ENCODE results near the gene SMG6. TPM values are rescaled to one million over a fixed set of nuclear protein-coding genes. Genes with fewer than 3 reads are reported as not detected.

Gene SMG6
- total and polyA plus RNA-seq, 2 of the 13 experiments (the other 11 are each of a cell fraction or from before 2014, with no cell fraction given) = 4.6 to 14.6 TPM

DNA sequence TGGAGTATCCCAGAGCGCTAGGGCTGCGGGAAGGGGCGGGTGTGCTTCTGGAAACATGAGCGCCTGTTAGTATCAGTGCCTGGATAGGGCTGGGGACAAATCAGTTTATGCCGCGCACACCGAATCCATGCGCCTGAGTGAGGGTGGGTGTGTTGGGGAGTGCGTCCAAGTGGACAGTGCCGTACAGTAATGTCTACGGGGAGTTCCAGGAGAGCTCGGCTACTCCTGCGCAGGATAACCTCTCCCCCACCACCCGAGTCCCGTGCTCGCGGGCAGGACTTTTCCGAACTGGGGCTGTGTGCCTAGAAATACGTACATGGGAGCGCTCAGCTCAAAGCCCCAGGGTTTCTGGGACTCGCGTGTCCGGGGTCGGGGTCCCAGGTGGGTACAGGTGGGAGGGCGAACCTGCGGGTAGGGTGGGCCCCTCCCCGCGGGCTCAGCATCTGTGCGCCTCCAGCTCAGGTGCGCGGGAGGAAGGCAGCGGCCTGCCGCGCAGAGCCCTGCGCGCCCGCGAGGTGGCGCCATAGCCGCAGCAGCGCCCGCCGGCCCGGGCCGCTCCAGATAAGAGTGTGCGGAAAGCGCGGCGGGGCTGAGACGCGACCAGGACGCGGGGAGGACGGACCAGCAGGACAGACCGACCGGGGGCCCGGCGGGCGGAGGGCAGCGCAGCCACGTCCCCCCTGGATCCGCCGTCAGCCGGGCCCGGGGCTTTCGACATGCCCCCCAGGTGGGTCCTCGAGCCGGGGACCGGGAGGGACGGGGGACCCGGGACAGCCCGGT, 248.9 kb downstream of the SMG6 start, which contains the start of gene HIC1 (continued):
- TF ChIP-seq, protein P1, sequence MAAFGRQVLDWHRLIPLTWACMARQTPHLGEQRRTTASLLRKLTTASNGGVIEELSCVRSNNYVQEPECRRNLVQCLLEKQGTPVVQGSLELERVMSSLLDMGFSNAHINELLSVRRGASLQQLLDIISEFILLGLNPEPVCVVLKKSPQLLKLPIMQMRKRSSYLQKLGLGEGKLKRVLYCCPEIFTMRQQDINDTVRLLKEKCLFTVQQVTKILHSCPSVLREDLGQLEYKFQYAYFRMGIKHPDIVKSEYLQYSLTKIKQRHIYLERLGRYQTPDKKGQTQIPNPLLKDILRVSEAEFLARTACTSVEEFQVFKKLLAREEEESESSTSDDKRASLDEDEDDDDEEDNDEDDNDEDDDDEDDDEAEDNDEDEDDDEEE (CRISPR knock-in tag; IDR thresholded peaks at IDR 0.05) = 0 out of 2 replicates have a peak, but pooled peaks have one; percentile 20
- TF ChIP-seq KMT2A (CRISPR knock-in tag; IDR thresholded peaks at IDR 0.05) (peak; percentile 42; the same call in 1 of the 2 replicates), ZNF430 (CRISPR knock-in tag; IDR thresholded peaks at IDR 0.05) (0 out of 2 replicates have a peak, but pooled peaks have one; percentile 21), ZSCAN22 (CRISPR knock-in tag; IDR thresholded peaks at IDR 0.05) (0 out of 2 replicates have a peak, but pooled peaks have one; percentile 40), GTF3A (CRISPR knock-in tag; conservative IDR thresholded peaks at IDR 0.05) (0 out of 2 replicates have a peak, but pooled peaks have one; percentile 34), STAG1 (CRISPR knock-in tag; IDR thresholded peaks at IDR 0.05) (peak; percentile 89), ATF1 (CRISPR knock-in tag; IDR thresholded peaks at IDR 0.05) (no peak), SMYD3 (CRISPR knock-in tag; IDR thresholded peaks at IDR 0.05) (no peak), ZSCAN20 (CRISPR knock-in tag; IDR thresholded peaks at IDR 0.05; ENCODE audit: borderline replicate concordance) (no peak), ZNF761 (CRISPR knock-in tag; conservative IDR thresholded peaks at IDR 0.05) (no peak), PHB2 (IDR thresholded peaks at IDR 0.05; ENCODE audit: partially characterized antibody) (no peak), ZNF143 (CRISPR knock-in tag; IDR thresholded peaks at IDR 0.05) (no peak), YEATS4 (CRISPR knock-in tag; IDR thresholded peaks at IDR 0.05; ENCODE audit: borderline replicate concordance) (no peak; the same call in 1 of the 2 replicates), ZNF382 (CRISPR knock-in tag; IDR thresholded peaks at IDR 0.05; ENCODE audit: borderline replicate concordance) (no peak), POLR2A (IDR thresholded peaks at IDR 0.05; ENCODE audit: insufficient read depth in 1 of 2, low read depth in 2 of 2, low read length in 2 of 2) (no peak), ZSCAN30 (CRISPR knock-in tag; IDR thresholded peaks at IDR 0.05) (no peak), NONO (IDR thresholded peaks at IDR 0.05) (no peak), NONO (CRISPR knock-in tag; conservative IDR thresholded peaks at IDR 0.05) (peak; percentile 65; the same call in 1 of the 2 replicates)
- TF ChIP-seq, protein P2, sequence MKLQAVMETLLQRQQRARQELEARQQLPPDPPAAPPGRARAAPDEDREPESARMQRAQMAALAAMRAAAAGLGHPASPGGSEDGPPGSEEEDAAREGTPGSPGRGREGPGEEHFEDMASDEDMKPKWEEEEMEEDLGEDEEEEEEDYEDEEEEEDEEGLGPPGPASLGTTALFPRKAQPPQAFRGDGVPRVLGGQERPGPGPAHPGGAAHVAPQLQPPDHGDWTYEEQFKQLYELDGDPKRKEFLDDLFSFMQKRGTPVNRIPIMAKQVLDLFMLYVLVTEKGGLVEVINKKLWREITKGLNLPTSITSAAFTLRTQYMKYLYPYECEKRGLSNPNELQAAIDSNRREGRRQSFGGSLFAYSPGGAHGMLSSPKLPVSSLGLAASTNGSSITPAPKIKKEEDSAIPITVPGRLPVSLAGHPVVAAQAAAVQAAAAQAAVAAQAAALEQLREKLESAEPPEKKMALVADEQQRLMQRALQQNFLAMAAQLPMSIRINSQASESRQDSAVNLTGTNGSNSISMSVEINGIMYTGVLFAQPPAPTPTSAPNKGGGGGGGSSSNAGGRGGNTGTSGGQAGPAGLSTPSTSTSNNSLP (IDR thresholded peaks at IDR 0.05; ENCODE audit: low read depth, low read length) = no peak
- TF ChIP-seq, protein P3, sequence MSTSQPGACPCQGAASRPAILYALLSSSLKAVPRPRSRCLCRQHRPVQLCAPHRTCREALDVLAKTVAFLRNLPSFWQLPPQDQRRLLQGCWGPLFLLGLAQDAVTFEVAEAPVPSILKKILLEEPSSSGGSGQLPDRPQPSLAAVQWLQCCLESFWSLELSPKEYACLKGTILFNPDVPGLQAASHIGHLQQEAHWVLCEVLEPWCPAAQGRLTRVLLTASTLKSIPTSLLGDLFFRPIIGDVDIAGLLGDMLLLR (CRISPR knock-in tag; IDR thresholded peaks at IDR 0.05) = no peak
- TF ChIP-seq, protein P4, sequence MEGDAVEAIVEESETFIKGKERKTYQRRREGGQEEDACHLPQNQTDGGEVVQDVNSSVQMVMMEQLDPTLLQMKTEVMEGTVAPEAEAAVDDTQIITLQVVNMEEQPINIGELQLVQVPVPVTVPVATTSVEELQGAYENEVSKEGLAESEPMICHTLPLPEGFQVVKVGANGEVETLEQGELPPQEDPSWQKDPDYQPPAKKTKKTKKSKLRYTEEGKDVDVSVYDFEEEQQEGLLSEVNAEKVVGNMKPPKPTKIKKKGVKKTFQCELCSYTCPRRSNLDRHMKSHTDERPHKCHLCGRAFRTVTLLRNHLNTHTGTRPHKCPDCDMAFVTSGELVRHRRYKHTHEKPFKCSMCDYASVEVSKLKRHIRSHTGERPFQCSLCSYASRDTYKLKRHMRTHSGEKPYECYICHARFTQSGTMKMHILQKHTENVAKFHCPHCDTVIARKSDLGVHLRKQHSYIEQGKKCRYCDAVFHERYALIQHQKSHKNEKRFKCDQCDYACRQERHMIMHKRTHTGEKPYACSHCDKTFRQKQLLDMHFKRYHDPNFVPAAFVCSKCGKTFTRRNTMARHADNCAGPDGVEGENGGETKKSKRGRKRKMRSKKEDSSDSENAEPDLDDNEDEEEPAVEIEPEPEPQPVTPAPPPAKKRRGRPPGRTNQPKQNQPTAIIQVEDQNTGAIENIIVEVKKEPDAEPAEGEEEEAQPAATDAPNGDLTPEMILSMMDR (CRISPR knock-in tag; IDR thresholded peaks at IDR 0.05) = peak; percentile 81
- TF ChIP-seq, protein P5, sequence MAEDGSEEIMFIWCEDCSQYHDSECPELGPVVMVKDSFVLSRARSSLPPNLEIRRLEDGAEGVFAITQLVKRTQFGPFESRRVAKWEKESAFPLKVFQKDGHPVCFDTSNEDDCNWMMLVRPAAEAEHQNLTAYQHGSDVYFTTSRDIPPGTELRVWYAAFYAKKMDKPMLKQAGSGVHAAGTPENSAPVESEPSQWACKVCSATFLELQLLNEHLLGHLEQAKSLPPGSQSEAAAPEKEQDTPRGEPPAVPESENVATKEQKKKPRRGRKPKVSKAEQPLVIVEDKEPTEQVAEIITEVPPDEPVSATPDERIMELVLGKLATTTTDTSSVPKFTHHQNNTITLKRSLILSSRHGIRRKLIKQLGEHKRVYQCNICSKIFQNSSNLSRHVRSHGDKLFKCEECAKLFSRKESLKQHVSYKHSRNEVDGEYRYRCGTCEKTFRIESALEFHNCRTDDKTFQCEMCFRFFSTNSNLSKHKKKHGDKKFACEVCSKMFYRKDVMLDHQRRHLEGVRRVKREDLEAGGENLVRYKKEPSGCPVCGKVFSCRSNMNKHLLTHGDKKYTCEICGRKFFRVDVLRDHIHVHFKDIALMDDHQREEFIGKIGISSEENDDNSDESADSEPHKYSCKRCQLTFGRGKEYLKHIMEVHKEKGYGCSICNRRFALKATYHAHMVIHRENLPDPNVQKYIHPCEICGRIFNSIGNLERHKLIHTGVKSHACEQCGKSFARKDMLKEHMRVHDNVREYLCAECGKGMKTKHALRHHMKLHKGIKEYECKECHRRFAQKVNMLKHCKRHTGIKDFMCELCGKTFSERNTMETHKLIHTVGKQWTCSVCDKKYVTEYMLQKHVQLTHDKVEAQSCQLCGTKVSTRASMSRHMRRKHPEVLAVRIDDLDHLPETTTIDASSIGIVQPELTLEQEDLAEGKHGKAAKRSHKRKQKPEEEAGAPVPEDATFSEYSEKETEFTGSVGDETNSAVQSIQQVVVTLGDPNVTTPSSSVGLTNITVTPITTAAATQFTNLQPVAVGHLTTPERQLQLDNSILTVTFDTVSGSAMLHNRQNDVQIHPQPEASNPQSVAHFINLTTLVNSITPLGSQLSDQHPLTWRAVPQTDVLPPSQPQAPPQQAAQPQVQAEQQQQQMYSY (CRISPR knock-in tag; IDR thresholded peaks at IDR 0.05) = no peak

Measured in HepG2 (cell line).